ENCODE data around the gene FAM241A. TPM values are rescaled to one million over a fixed set of nuclear protein-coding genes. Genes with fewer than 3 reads are reported as not detected.

The FAM241A gene
- total RNA-seq, 1 donor from 2014 or later = 1.5 TPM

GRCh38 chr4:112112590-112113170 is 32.6 kb upstream of the FAM241A start:
- H3K4me3 Mint-ChIP-seq = no peak overlapping the region
- ATAC-seq (ENCODE audit: low read depth) (no peak), DNase-seq (no peak)
- no peaks in the 10 kb centered on the region for H3K9me3 Mint-ChIP-seq
- H3K27ac Mint-ChIP-seq = no peak overlapping the region
- no peak for TF ChIP-seq CTCF (IDR thresholded peaks at IDR 0.05)
- CTCF ChIA-PET = no interaction called here
- POLR2A ChIA-PET = no interaction called here
- peaks cover 8% of the 10 kb centered on the region for H3K4me1 Mint-ChIP-seq
- no peaks in the 10 kb centered on the region for H3K36me3 Mint-ChIP-seq (ENCODE audit: low read depth)
- intact Hi-C loops (cut with micrococcal nuclease) = no loop called here
- no peaks in the 10 kb centered on the region for H3K27me3 Mint-ChIP-seq

- intact Hi-C loops (cut with micrococcal nuclease) = no loop called here
- H3K4me3 Mint-ChIP-seq = no peak overlapping the region
- ChIA-PET POLR2A (no interaction called here), CTCF (no interaction called here)
- peaks cover 8% of the 10 kb centered on the region for H3K4me1 Mint-ChIP-seq
- H3K27ac Mint-ChIP-seq = no peak overlapping the region
- ATAC-seq (ENCODE audit: low read depth) = no peak
- TF ChIP-seq CTCF (IDR thresholded peaks at IDR 0.05) = no peak
- no peaks in the 10 kb centered on the region for H3K36me3 Mint-ChIP-seq (ENCODE audit: low read depth)
- H3K9me3 Mint-ChIP-seq = no peaks in the 10 kb centered on the region
- DNase-seq = no peak
- H3K27me3 Mint-ChIP-seq = no peaks in the 10 kb centered on the region
Measured at GRCh38 chr4:112113864-112114263, 31.4 kb upstream of the FAM241A start.

- H3K9me3 Mint-ChIP-seq = no peaks in the 10 kb centered on the region
- POLR2A ChIA-PET = no interaction called here
- no peak for TF ChIP-seq CTCF (IDR thresholded peaks at IDR 0.05)
- no peaks in the 10 kb centered on the region for H3K36me3 Mint-ChIP-seq (ENCODE audit: low read depth)
- ATAC-seq (ENCODE audit: low read depth) = no peak
- H3K27ac Mint-ChIP-seq = no peak overlapping the region
- DNase-seq = no peak
- no peaks in the 10 kb centered on the region for H3K27me3 Mint-ChIP-seq
- no peak overlapping the region for H3K4me3 Mint-ChIP-seq
- peaks cover 7% of the 10 kb centered on the region for H3K4me1 Mint-ChIP-seq
- CTCF ChIA-PET = no interaction called here
- intact Hi-C loops (cut with micrococcal nuclease) = no loop called here
Measured at GRCh38 chr4:112114452-112114851, 30.8 kb upstream of the FAM241A start.

- DNase-seq = no peak
- no peaks in the 10 kb centered on the region for H3K9me3 Mint-ChIP-seq
- no peak overlapping the region for H3K27ac Mint-ChIP-seq
- no peak for TF ChIP-seq CTCF (IDR thresholded peaks at IDR 0.05)
- H3K4me1 Mint-ChIP-seq = no peaks in the 10 kb centered on the region
- ChIA-PET CTCF (interaction anchor here (1.1 kb wide), 1 partner anchor 19 kb away, joined by 3 read pairs; no protein-coding TSS in a partner anchor), POLR2A (no interaction called here)
- H3K36me3 Mint-ChIP-seq (ENCODE audit: low read depth) = no peaks in the 10 kb centered on the region
- ATAC-seq (ENCODE audit: low read depth) = no peak
- no peak overlapping the region for H3K4me3 Mint-ChIP-seq
- intact Hi-C loops (cut with micrococcal nuclease) = no loop called here
- H3K27me3 Mint-ChIP-seq = no peaks in the 10 kb centered on the region
Measured at GRCh38 chr4:112118742-112119352, 26.4 kb upstream of the FAM241A start.

GRCh38 chr4:112119353-112119783 is 25.9 kb upstream of the FAM241A start:
- ATAC-seq (ENCODE audit: low read depth) (no peak), DNase-seq (no peak)
- H3K4me1 Mint-ChIP-seq = no peaks in the 10 kb centered on the region
- no peaks in the 10 kb centered on the region for H3K9me3 Mint-ChIP-seq
- H3K4me3 Mint-ChIP-seq = no peak overlapping the region
- ChIA-PET POLR2A (no interaction called here), CTCF (interaction anchor here (0.7 to 1.1 kb wide), 2 partner anchors 14 to 19 kb away, joined by 3 read pairs; no protein-coding TSS in a partner anchor)
- no peak overlapping the region for H3K27ac Mint-ChIP-seq
- no peaks in the 10 kb centered on the region for H3K27me3 Mint-ChIP-seq
- H3K36me3 Mint-ChIP-seq (ENCODE audit: low read depth) = no peaks in the 10 kb centered on the region
- TF ChIP-seq CTCF (IDR thresholded peaks at IDR 0.05) = no peak
- intact Hi-C loops (cut with micrococcal nuclease) = no loop called here
